Measurements from ENCODE around the gene DENND2C. TPM values are rescaled to one million over a fixed set of nuclear protein-coding genes. Genes with fewer than 3 reads are reported as not detected.
A peak's percentile ranks its signal among the peaks of the same experiment; 100 is the strongest.
"Not testable (repeated sequence)": the region's sequence is repeated elsewhere in the genome, so short reads cannot be mapped to it uniquely, and the experiment has no call there.

Gene DENND2C
- total and polyA plus RNA-seq, 8 donors, result 3.2 to 5.4 (median 4.9) TPM

DNA sequence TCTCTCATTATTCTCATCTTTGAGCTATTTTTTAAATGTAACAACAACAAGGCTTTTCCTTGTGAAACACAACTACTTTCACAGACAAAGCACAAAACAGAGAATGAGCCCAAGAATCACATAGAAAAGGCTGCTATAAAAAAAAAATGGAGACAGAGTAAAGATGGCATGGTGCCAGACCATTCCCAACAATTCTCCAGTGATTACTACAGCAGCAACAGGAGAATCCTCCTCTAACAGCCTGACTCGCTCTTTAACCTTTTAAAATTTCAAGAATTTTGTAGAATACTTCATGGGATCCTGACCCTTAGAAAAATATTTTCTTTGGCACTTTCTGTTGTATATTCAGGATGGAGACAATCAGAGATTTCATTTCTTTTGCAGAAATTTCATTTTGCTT is 84.6 kb downstream of the DENND2C start:
- TF ChIP-seq, protein P1, sequence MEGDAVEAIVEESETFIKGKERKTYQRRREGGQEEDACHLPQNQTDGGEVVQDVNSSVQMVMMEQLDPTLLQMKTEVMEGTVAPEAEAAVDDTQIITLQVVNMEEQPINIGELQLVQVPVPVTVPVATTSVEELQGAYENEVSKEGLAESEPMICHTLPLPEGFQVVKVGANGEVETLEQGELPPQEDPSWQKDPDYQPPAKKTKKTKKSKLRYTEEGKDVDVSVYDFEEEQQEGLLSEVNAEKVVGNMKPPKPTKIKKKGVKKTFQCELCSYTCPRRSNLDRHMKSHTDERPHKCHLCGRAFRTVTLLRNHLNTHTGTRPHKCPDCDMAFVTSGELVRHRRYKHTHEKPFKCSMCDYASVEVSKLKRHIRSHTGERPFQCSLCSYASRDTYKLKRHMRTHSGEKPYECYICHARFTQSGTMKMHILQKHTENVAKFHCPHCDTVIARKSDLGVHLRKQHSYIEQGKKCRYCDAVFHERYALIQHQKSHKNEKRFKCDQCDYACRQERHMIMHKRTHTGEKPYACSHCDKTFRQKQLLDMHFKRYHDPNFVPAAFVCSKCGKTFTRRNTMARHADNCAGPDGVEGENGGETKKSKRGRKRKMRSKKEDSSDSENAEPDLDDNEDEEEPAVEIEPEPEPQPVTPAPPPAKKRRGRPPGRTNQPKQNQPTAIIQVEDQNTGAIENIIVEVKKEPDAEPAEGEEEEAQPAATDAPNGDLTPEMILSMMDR (IDR thresholded peaks at IDR 0.05), result no peak
- Histone ChIP-seq H3K36me3 (no peaks in the 10 kb centered on the region), H3K4me1 (peaks cover under 1 to 19% of the 10 kb centered on the region in 2 donors), H3K9me3 (no peaks in the 10 kb centered on the region), H3K27ac (no peak overlapping the region), H3K4me3 (no peak overlapping the region), H3K27me3 (no peaks in the 10 kb centered on the region)
- no peak for DNase-seq
- no peak for ATAC-seq
- intact Hi-C loops (cut with DNase I), result no loop called here

DNA sequence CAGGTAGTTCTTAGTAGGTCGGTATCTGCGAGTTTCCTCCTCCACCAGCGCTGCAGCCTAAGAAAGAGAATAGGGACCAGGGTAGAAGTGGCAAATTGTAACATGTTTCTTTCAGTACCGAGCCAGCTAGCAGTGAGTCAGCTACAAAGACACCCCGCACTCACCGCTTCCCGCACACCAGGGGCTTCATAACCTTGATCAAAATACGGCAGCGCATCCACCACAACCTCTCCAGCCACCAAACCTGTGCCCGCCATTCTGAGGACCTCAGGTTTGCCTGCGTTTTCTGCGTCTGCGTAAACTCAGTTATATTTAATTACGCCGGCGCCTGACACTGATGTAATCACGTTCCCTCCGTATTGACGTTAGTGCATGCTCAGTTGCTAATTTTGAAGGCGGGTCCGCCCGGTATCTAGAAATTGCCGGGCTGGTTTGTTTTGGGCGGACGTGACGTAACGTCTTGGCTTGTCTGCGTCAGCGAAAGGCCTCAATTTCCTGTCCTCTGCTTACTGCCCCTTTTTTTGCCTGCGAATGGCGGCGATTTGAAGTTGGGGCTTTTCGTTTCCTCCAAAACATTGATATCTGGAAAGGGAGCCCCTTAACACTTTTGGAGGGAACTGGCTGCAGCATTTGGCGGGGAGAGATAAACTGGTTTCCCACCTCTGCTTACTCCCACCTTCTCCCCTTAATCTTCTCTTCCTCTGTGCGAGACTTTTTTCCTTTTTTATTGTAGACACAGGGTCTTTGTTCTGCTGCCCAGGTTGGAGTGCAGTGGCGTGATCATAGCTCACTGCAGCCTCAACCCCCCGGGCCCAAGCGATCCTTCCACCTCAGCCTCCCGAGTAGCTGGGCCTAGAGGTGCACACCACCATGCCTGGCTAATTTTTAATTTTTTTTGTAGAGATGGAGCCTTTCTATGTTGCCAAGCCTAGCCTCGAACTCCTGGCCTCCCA is 88.2 kb downstream of the DENND2C start, which contains the start of gene BCAS2:
Gene BCAS2 (minus strand): TSS at position 281 of the 953 bp plus-strand sequence. CDS start 24 bp downstream, at position 257.
- H3K4me1 ChIP-seq, result peaks cover 5 to 44% of the 10 kb centered on the region in 2 donors
- no peaks in the 10 kb centered on the region for H3K27me3 ChIP-seq
- peak within 1 kb of the TSS; percentile 83 to 85 for H3K27ac ChIP-seq
- ATAC-seq (peak; percentile 98), DNase-seq (peak; percentile 92 to 99 (median 98))
- H3K9me3 ChIP-seq, result no peaks in the 10 kb centered on the region
- TF ChIP-seq, protein P1 (IDR thresholded peaks at IDR 0.05), result no peak
- intact Hi-C loops (cut with DNase I), result no loop called here
- peaks cover 0 to 29% of the 10 kb centered on the region in 2 donors for H3K36me3 ChIP-seq
- peak within 1 kb of the TSS; percentile 45 to 67 for H3K4me3 ChIP-seq

DNA sequence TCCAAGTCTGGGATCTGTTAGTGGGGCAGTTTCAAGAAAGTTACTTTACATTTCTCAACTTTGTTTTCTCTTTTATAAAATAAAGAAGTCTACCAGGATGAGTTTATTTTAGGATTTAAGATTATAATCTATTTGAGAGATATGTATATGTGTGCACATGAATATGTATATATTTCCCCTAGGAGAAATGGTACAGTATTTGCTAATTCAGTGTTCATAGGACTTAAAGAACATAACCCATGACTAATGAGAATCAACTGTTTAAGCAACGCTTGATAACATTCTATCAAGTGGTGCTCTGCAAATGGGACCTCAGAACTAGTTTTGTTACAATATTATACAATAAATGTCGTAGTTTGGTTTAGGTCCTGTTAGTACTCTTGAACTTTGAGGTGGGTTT is 95.5 kb downstream of the DENND2C start:
- H3K4me3 ChIP-seq, result no peak overlapping the region
- intact Hi-C loops (cut with DNase I), result no loop called here
- H3K9me3 ChIP-seq, result no peaks in the 10 kb centered on the region
- DNase-seq (no peak), ATAC-seq (no peak)
- TF ChIP-seq, protein P1 (IDR thresholded peaks at IDR 0.05), result no peak
- peaks cover 0 to 16% of the 10 kb centered on the region in 2 donors for H3K4me1 ChIP-seq
- H3K27ac ChIP-seq, result no peak overlapping the region
- peaks cover 0 to 94% of the 10 kb centered on the region in 2 donors for H3K36me3 ChIP-seq
- H3K27me3 ChIP-seq, result no peaks in the 10 kb centered on the region

DNA sequence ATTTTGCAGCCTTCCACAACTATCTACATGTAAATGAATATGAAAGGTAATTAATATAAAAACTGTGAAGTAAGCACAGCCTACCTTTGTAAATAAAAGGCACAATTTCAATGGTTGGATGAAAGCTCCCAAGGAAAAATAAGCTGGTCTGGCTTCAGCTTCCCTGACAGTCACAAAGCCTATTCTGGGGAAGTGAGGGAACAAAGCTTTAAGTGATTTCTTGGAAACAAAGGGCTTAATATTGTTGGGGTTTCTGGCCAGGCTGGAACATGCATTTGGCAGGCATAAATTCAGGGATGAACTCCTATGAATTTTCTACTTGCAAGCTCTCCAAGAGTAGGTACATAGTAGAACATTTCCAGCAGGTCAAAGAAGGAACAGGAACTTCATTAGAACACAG is 105.7 kb downstream of the DENND2C start:
- H3K4me1 ChIP-seq, result no peaks in the 10 kb centered on the region
- no peak overlapping the region for H3K4me3 ChIP-seq
- no peak overlapping the region for H3K27ac ChIP-seq
- H3K9me3 ChIP-seq, result no peaks in the 10 kb centered on the region
- intact Hi-C loops (cut with DNase I), result no loop called here
- peaks cover 0 to 47% of the 10 kb centered on the region in 2 donors for H3K36me3 ChIP-seq
- no peaks in the 10 kb centered on the region for H3K27me3 ChIP-seq
- ATAC-seq, result no peak
- TF ChIP-seq, protein P1 (IDR thresholded peaks at IDR 0.05), result no peak
- no peak for DNase-seq

DNA sequence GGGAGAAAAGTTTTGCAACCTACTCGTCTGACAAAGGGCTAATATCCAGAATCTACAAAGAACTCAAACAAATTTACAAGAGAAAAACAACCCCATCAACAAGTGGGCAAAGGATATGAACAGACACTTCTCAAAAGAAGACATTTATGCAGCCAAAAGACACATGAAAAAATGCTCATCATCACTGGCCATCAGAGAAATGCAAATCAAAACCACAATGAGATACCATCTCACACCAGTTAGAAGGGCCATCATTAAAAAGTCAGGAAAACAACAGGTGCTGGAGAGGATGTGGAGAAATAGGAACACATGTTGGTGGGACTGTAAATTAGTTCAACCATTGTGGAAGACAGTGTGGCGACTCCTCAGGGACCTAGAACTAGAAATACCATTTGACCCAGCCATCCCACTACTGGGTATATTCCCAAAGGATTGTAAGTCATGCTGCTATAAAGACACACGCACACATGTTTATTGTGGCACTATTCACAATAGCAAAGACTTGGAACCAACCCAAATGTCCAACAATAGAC is 106.8 kb downstream of the DENND2C start:
- H3K36me3 ChIP-seq, result peaks cover 0 to 36% of the 10 kb centered on the region in 2 donors
- ATAC-seq; H3K4me1 ChIP-seq; H3K27me3 ChIP-seq; DNase-seq; H3K27ac ChIP-seq; H3K9me3 ChIP-seq; H3K4me3 ChIP-seq; intact Hi-C loops (cut with DNase I): not testable (repeated sequence)

Measured in left lung (tissue), 10 donors.